Erythroblast (primary cell): ENCODE measurements around the gene TRAF3IP1.

Experiments
- GATA1 ChIP-seq: IDR thresholded peaks from 2 replicates; pipeline ENCODE4 v1.6.1; 2011; ENCODE audit warnings: low read depth, mild to moderate bottlenecking, control low read depth, low read length, moderate library complexity
- POLR2A ChIP-seq: IDR thresholded peaks from 2 replicates; pipeline ENCODE4 v1.6.1; 2011; ENCODE audit warnings: mild to moderate bottlenecking, low read length

- no peak for TF ChIP-seq POLR2A
- TF ChIP-seq GATA1: no peak
Measured at GRCh38 chr2:238406221-238406997, 86.1 kb downstream of the TRAF3IP1 start.
